ENCODE measurements around the gene MCF2L2.

MCF2L2 gene

DNA sequence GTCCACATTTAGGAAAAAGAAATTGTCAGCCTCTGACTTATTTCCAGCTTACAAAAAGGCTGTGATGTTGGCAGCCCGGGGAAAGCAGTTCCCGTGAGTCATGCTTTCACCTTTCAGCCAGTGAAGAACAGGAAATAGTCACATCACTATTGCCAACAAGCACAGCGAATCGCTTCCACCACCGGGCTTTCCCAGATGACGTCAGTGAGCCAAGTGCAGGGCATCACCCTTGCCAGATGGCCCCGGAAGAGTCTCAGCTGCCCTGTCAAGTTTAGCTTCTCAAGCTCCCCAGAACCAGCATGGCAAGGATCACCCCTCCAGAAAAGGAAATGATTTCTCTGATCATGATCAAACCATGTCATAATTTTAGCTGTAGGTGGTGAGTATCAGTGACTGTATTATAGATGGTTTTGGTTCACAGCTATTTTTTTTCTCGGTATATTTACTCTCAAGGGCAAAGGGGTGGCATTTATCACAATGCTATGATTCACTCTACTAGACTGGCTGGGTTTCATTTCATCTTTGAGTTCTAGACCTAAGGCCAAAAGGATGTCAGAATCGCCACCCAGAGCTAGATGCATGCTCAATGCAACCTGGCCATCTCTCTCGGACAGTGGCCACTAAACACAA, 142.5 kb downstream of the MCF2L2 start:
- FAIRE-seq = peak; percentile 89
- TF ChIP-seq SPI1 (IDR thresholded peaks at IDR 0.05; ENCODE audit: low read depth, low read length) = 0 out of 2 replicates have a peak, but pooled peaks have one; percentile 21
- no peak for TF ChIP-seq TAF1 (IDR thresholded peaks at IDR 0.05; ENCODE audit: low read depth, low read length)
- no peak for TF ChIP-seq POLR2A (IDR thresholded peaks at IDR 0.05; ENCODE audit: low read depth, low read length)
- TF ChIP-seq PAX5 (IDR thresholded peaks at IDR 0.05; ENCODE audit: insufficient read depth, low read length, severe bottlenecking) = peak; percentile 5
- 0 out of 2 replicates have a peak, but pooled peaks have one; percentile 35 for TF ChIP-seq POU2F2 (IDR thresholded peaks at IDR 0.05; ENCODE audit: low read depth, low read length)
- no peak for TF ChIP-seq POLR2AphosphoS5 (IDR thresholded peaks at IDR 0.05; ENCODE audit: low read depth, low read length)
- DNase-seq (ENCODE audit: insufficient read length, low spot score) = peak; percentile 56

DNA sequence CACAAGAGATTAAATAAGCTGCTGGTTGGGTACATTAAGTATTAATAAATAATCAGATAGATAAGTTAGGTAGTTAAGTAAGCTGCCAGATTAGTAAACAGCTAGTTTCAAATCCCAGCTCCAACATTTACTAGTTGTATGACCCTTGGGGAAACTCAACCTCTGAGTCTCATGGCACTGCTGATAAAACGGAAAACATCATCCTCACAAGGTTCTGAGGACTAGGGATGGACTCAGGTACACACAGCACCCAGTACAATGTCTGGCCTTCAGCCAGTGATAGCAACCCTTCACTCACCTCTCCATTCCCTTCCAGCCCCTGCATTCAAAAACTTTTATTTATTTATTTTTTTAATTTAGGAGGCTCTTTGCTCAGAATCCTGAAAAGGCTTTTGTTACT, 143.1 kb downstream of the MCF2L2 start:
- TF ChIP-seq TAF1 (IDR thresholded peaks at IDR 0.05; ENCODE audit: low read depth, low read length) = no peak
- TF ChIP-seq SPI1 (IDR thresholded peaks at IDR 0.05; ENCODE audit: low read depth, low read length) = no peak
- no peak for TF ChIP-seq PAX5 (IDR thresholded peaks at IDR 0.05; ENCODE audit: insufficient read depth, low read length, severe bottlenecking)

DNA sequence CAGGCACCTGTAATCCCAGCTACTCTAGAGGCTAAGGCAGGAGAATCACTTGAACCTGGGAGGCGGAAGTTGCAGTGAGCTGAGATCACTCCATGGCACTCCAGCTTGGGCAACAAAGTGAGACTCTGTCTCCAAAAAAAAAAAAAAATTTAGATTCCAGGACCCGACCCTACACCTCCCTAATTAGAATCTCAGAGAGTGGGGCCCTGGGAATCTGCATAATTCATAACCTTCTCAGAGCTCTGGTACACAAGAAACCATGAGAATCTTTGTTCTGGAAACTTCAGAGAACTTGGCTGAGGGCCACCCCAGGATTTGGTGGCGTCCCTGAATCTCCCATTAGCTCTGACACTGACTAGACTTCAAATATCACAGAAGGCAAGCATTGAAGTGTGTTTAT, 143.8 kb downstream of the MCF2L2 start:
- TF ChIP-seq TAF1 (IDR thresholded peaks at IDR 0.05; ENCODE audit: low read depth, low read length) = no peak
- no peak for TF ChIP-seq POLR2A (IDR thresholded peaks at IDR 0.05; ENCODE audit: low read depth, low read length)
- TF ChIP-seq POU2F2 (IDR thresholded peaks at IDR 0.05; ENCODE audit: low read depth, low read length) = no peak
- no peak for TF ChIP-seq SPI1 (IDR thresholded peaks at IDR 0.05; ENCODE audit: low read depth, low read length)
- TF ChIP-seq PAX5 (IDR thresholded peaks at IDR 0.05; ENCODE audit: insufficient read depth, low read length, severe bottlenecking) = no peak
- TF ChIP-seq POLR2AphosphoS5 (IDR thresholded peaks at IDR 0.05; ENCODE audit: low read depth, low read length) = no peak
- no peak for DNase-seq (ENCODE audit: insufficient read length, low spot score)
- FAIRE-seq = no peak

More for the DNA sequence above, 143.1 kb downstream of the MCF2L2 start:
- FAIRE-seq = no peak
- no peak for DNase-seq (ENCODE audit: insufficient read length, low spot score)

DNA sequence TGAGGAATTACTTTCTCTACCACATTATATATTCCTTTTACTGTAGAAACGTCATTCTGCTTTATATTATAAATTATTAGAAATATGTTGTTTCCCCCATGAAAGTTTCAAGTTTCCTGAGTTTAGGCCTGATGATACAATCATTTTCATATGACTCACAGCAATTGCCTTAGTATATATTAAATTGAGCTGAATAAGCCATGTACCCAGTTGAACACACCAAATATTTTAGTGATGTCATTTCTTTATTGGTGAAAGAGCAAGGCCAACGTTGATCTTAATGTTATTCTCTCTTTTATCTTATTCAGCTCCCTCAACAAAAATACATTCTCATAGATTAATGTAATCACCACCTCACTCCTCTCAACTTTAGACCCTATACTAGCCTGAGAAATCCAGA, 144.5 kb downstream of the MCF2L2 start:
- FAIRE-seq (no peak), DNase-seq (ENCODE audit: insufficient read length, low spot score) (no peak)
- TF ChIP-seq POLR2AphosphoS5 (IDR thresholded peaks at IDR 0.05; ENCODE audit: low read depth, low read length) (no peak), POLR2A (IDR thresholded peaks at IDR 0.05; ENCODE audit: low read depth, low read length) (no peak), TAF1 (IDR thresholded peaks at IDR 0.05; ENCODE audit: low read depth, low read length) (no peak), PAX5 (IDR thresholded peaks at IDR 0.05; ENCODE audit: insufficient read depth, low read length, severe bottlenecking) (no peak), POU2F2 (IDR thresholded peaks at IDR 0.05; ENCODE audit: low read depth, low read length) (no peak), SPI1 (IDR thresholded peaks at IDR 0.05; ENCODE audit: low read depth, low read length) (no peak)

- TF ChIP-seq POU2F2 (IDR thresholded peaks at IDR 0.05; ENCODE audit: low read depth, low read length) (no peak), SPI1 (IDR thresholded peaks at IDR 0.05; ENCODE audit: low read depth, low read length) (no peak), TAF1 (IDR thresholded peaks at IDR 0.05; ENCODE audit: low read depth, low read length) (no peak)
- FAIRE-seq = no peak
Observed at GRCh38 chr3:183281126-183281797, 147.2 kb downstream of the MCF2L2 start.

DNA sequence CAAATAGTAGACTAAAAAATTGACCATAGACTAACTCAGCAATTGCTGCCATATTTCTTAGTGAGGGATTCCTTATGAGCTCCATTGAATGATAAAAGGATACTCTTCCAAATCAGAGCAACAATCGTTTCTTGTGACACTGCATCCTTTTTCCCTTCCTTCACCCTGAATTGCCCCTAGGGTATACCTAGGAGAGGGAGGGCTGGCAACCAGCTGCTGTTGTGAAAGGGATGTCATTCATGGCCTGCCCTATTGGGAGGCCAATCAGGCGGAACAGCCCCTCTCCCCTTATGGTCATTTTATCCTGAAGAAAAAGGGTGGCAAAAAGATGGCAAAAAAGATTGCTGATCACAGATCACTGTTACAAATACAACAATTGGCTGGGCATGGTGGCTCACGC, 149.0 kb downstream of the MCF2L2 start:
- FAIRE-seq (no peak), DNase-seq (ENCODE audit: insufficient read length, low spot score) (no peak)
- TF ChIP-seq POLR2A (IDR thresholded peaks at IDR 0.05; ENCODE audit: low read depth, low read length) (no peak), POLR2AphosphoS5 (IDR thresholded peaks at IDR 0.05; ENCODE audit: low read depth, low read length) (no peak), PAX5 (IDR thresholded peaks at IDR 0.05; ENCODE audit: insufficient read depth, low read length, severe bottlenecking) (no peak), POU2F2 (IDR thresholded peaks at IDR 0.05; ENCODE audit: low read depth, low read length) (no peak), SPI1 (IDR thresholded peaks at IDR 0.05; ENCODE audit: low read depth, low read length) (no peak)

More at GRCh38 chr3:183281126-183281797, 147.2 kb downstream of the MCF2L2 start:
- DNase-seq (ENCODE audit: insufficient read length, low spot score) = no peak

GRCh38 chr3:183278479-183279088, 149.8 kb downstream of the MCF2L2 start:
- FAIRE-seq (no peak), DNase-seq (ENCODE audit: insufficient read length, low spot score) (no peak)
- TF ChIP-seq PAX5 (IDR thresholded peaks at IDR 0.05; ENCODE audit: insufficient read depth, low read length, severe bottlenecking) = no peak
- no peak for TF ChIP-seq POLR2AphosphoS5 (IDR thresholded peaks at IDR 0.05; ENCODE audit: low read depth, low read length)
- no peak for TF ChIP-seq TAF1 (IDR thresholded peaks at IDR 0.05; ENCODE audit: low read depth, low read length)
- TF ChIP-seq POLR2A (IDR thresholded peaks at IDR 0.05; ENCODE audit: low read depth, low read length) = no peak
- TF ChIP-seq SPI1 (IDR thresholded peaks at IDR 0.05; ENCODE audit: low read depth, low read length) = no peak
- TF ChIP-seq POU2F2 (IDR thresholded peaks at IDR 0.05; ENCODE audit: low read depth, low read length) = no peak

DNA sequence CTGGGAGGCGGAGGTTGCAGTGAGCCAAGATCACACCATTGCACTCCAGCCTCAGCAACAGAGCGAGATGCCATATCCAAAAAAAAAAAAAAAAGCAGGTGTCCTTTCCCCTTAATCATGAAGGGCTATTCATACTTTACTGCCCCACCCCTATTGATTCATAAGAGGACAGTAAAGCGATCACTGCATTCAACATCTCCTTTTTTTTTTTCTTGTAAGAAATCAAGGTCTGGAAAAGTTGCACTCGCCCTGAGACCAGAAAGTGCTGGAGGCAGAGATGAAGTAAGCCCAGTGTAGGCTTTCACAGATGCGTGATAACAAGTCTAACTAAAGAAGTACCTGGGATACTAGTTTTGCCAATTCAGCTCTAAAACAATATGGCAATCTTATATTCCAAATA, 151.2 kb downstream of the MCF2L2 start:
- no peak for FAIRE-seq
- no peak for TF ChIP-seq POLR2A (IDR thresholded peaks at IDR 0.05; ENCODE audit: low read depth, low read length)
- no peak for TF ChIP-seq PAX5 (IDR thresholded peaks at IDR 0.05; ENCODE audit: insufficient read depth, low read length, severe bottlenecking)
- no peak for TF ChIP-seq TAF1 (IDR thresholded peaks at IDR 0.05; ENCODE audit: low read depth, low read length)
- no peak for TF ChIP-seq POLR2AphosphoS5 (IDR thresholded peaks at IDR 0.05; ENCODE audit: low read depth, low read length)
- TF ChIP-seq POU2F2 (IDR thresholded peaks at IDR 0.05; ENCODE audit: low read depth, low read length) = no peak
- TF ChIP-seq SPI1 (IDR thresholded peaks at IDR 0.05; ENCODE audit: low read depth, low read length) = no peak

GRCh38 chr3:183275937-183276336, 152.5 kb downstream of the MCF2L2 start:
- DNase-seq (ENCODE audit: insufficient read length, low spot score) (no peak), FAIRE-seq (no peak)
- TF ChIP-seq PAX5 (IDR thresholded peaks at IDR 0.05; ENCODE audit: insufficient read depth, low read length, severe bottlenecking) (no peak), POU2F2 (IDR thresholded peaks at IDR 0.05; ENCODE audit: low read depth, low read length) (no peak), TAF1 (IDR thresholded peaks at IDR 0.05; ENCODE audit: low read depth, low read length) (no peak), POLR2AphosphoS5 (IDR thresholded peaks at IDR 0.05; ENCODE audit: low read depth, low read length) (no peak), SPI1 (IDR thresholded peaks at IDR 0.05; ENCODE audit: low read depth, low read length) (no peak), POLR2A (IDR thresholded peaks at IDR 0.05; ENCODE audit: low read depth, low read length) (no peak)

More for the DNA sequence above, 151.2 kb downstream of the MCF2L2 start:
- DNase-seq (ENCODE audit: insufficient read length, low spot score) = no peak

Measured in GM12891 (cell line).